ENCODE results near the gene EPHA3.

Gene EPHA3

GRCh38 chr3:89227634-89228033, 120.2 kb downstream of the EPHA3 start:
- Histone ChIP-seq H3K4me1 (ENCODE audit: control insufficient read depth, insufficient read depth, low read length) (peaks cover 29% of the 10 kb centered on the region), H3K9me3 (ENCODE audit: control insufficient read depth, insufficient read depth, low read depth, low read length) (no peaks in the 10 kb centered on the region), H3K27ac (ENCODE audit: extremely low read depth, low read depth, low read length) (no peak overlapping the region; the same call in 1 of the 2 replicates), H3K36me3 (ENCODE audit: control insufficient read depth in 2 of 2, insufficient read depth in 1 of 2, low read length in 2 of 2) (no peaks in the 10 kb centered on the region), H3K4me3 (ENCODE audit: low read depth, low read length) (no peak overlapping the region)
- CTCF ChIA-PET: no interaction called here
- POLR2A ChIA-PET: no interaction called here
- no peak for TF ChIP-seq ZNF311 (tag by site-specific recombination; IDR thresholded peaks at IDR 0.05; ENCODE audit: borderline replicate concordance)
- TF ChIP-seq ZNF623 (tag by site-specific recombination; IDR thresholded peaks at IDR 0.05): no peak
- no peak for TF ChIP-seq ZNF133 (tag by site-specific recombination; IDR thresholded peaks at IDR 0.05)
- no peak for TF ChIP-seq GFI1B (tag by site-specific recombination; IDR thresholded peaks at IDR 0.05)
- TF ChIP-seq ZNF324 (tag by site-specific recombination; IDR thresholded peaks at IDR 0.05): no peak
- no peak for TF ChIP-seq ZNF596 (tag by site-specific recombination; IDR thresholded peaks at IDR 0.05)
- TF ChIP-seq, protein P1, sequence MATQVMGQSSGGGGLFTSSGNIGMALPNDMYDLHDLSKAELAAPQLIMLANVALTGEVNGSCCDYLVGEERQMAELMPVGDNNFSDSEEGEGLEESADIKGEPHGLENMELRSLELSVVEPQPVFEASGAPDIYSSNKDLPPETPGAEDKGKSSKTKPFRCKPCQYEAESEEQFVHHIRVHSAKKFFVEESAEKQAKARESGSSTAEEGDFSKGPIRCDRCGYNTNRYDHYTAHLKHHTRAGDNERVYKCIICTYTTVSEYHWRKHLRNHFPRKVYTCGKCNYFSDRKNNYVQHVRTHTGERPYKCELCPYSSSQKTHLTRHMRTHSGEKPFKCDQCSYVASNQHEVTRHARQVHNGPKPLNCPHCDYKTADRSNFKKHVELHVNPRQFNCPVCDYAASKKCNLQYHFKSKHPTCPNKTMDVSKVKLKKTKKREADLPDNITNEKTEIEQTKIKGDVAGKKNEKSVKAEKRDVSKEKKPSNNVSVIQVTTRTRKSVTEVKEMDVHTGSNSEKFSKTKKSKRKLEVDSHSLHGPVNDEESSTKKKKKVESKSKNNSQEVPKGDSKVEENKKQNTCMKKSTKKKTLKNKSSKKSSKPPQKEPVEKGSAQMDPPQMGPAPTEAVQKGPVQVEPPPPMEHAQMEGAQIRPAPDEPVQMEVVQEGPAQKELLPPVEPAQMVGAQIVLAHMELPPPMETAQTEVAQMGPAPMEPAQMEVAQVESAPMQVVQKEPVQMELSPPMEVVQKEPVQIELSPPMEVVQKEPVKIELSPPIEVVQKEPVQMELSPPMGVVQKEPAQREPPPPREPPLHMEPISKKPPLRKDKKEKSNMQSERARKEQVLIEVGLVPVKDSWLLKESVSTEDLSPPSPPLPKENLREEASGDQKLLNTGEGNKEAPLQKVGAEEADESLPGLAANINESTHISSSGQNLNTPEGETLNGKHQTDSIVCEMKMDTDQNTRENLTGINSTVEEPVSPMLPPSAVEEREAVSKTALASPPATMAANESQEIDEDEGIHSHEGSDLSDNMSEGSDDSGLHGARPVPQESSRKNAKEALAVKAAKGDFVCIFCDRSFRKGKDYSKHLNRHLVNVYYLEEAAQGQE (tag by site-specific recombination; IDR thresholded peaks at IDR 0.05): no peak

DNA sequence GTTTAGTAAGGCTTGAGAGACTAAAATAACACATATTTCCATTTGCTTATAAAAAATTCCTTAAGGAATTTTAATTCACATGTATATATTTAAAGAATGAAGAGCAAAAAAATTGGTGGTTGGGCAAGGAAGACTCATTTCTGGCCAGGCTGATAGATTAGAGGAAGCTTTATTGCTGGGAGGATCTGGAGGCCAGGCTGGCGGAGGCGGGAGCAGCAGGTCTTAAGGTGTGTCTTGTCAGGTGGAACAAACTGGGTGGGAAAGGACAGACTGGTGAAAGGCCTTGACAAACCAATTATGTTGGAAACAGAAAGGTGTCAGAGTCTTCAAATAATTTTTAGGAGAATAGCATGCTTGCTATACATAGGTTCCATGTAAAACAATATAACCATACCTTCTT, 124.7 kb downstream of the EPHA3 start:
- CTCF ChIA-PET: interaction anchor here (0.7 kb wide), 1 partner anchor 16 kb away, joined by 3 read pairs; no protein-coding TSS in a partner anchor
- H3K36me3 ChIP-seq (ENCODE audit: control insufficient read depth in 2 of 2, insufficient read depth in 1 of 2, low read length in 2 of 2): no peaks in the 10 kb centered on the region
- H3K9me3 ChIP-seq (ENCODE audit: control insufficient read depth, insufficient read depth, low read depth, low read length): no peaks in the 10 kb centered on the region
- H3K4me1 ChIP-seq (ENCODE audit: control insufficient read depth, insufficient read depth, low read length): peaks cover 6% of the 10 kb centered on the region
- POLR2A ChIA-PET: no interaction called here
- TF ChIP-seq, protein P2, sequence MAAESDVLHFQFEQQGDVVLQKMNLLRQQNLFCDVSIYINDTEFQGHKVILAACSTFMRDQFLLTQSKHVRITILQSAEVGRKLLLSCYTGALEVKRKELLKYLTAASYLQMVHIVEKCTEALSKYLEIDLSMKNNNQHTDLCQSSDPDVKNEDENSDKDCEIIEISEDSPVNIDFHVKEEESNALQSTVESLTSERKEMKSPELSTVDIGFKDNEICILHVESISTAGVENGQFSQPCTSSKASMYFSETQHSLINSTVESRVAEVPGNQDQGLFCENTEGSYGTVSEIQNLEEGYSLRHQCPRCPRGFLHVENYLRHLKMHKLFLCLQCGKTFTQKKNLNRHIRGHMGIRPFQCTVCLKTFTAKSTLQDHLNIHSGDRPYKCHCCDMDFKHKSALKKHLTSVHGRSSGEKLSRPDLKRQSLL (tag by site-specific recombination; IDR thresholded peaks at IDR 0.05): no peak
- no peak for TF ChIP-seq MZF1 (tag by site-specific recombination; IDR thresholded peaks at IDR 0.05; ENCODE audit: borderline replicate concordance)
- no peak overlapping the region for H3K27ac ChIP-seq (ENCODE audit: extremely low read depth, low read depth, low read length)
- H3K4me3 ChIP-seq (ENCODE audit: low read depth, low read length): no peak overlapping the region

DNA sequence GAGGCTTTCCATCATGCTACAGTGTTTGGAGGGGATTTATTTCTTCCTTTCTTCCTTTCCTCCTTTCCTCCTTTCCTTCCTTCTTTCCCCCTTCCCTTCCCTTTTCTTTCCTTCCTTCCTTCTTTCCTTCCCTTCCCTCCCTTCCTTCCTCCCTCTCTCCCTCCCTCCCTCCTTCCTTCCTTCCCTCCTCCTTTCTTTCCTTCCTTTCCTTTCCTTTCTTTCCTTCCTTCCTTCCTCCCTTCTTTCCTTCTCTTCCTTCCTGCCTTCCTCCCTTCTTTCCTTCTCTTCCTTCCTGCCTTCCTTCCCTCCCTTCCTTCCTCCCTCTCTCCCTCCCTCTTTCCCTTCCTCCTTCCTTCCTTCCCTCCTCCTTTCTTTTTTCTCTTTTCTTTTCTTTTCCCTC, 127.2 kb downstream of the EPHA3 start:
- TF ChIP-seq, protein P3, sequence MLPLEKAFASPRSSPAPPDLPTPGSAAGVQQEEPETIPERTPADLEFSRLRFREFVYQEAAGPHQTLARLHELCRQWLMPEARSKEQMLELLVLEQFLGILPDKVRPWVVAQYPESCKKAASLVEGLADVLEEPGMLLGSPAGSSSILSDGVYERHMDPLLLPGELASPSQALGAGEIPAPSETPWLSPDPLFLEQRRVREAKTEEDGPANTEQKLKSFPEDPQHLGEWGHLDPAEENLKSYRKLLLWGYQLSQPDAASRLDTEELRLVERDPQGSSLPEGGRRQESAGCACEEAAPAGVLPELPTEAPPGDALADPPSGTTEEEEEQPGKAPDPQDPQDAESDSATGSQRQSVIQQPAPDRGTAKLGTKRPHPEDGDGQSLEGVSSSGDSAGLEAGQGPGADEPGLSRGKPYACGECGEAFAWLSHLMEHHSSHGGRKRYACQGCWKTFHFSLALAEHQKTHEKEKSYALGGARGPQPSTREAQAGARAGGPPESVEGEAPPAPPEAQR (tag by site-specific recombination; IDR thresholded peaks at IDR 0.05): 0 out of 2 replicates have a peak, but pooled peaks have one; percentile 19
- TF ChIP-seq, protein P4, sequence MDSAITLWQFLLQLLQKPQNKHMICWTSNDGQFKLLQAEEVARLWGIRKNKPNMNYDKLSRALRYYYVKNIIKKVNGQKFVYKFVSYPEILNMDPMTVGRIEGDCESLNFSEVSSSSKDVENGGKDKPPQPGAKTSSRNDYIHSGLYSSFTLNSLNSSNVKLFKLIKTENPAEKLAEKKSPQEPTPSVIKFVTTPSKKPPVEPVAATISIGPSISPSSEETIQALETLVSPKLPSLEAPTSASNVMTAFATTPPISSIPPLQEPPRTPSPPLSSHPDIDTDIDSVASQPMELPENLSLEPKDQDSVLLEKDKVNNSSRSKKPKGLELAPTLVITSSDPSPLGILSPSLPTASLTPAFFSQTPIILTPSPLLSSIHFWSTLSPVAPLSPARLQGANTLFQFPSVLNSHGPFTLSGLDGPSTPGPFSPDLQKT (IDR thresholded peaks at IDR 0.05; ENCODE audit: borderline replicate concordance, low read depth, low read length): no peak
- TF ChIP-seq ZNF354C (tag by site-specific recombination; IDR thresholded peaks at IDR 0.05; ENCODE audit: borderline replicate concordance, low read depth): no peak
- TF ChIP-seq ZNF558 (tag by site-specific recombination; IDR thresholded peaks at IDR 0.05): no peak
- peak; percentile 74 for TF ChIP-seq PRDM1 (tag by site-specific recombination; IDR thresholded peaks at IDR 0.05)
- no peak for TF ChIP-seq TRIM28 (IDR thresholded peaks at IDR 0.05; ENCODE audit: borderline replicate concordance, low read length)
- peak; percentile 97 for TF ChIP-seq ZNF366 (tag by site-specific recombination; conservative IDR thresholded peaks at IDR 0.05)
- no peak for TF ChIP-seq ZNF658 (tag by site-specific recombination; IDR thresholded peaks at IDR 0.05)
- no peak for TF ChIP-seq ZNF561 (tag by site-specific recombination; IDR thresholded peaks at IDR 0.05; ENCODE audit: borderline replicate concordance)
- no peak for TF ChIP-seq ZNF37A (tag by site-specific recombination; IDR thresholded peaks at IDR 0.05)
- no peak for TF ChIP-seq ZNF19 (tag by site-specific recombination; IDR thresholded peaks at IDR 0.05; ENCODE audit: low read depth)
- POLR2A ChIA-PET: no interaction called here

More for the DNA sequence above, 127.2 kb downstream of the EPHA3 start:
- Histone ChIP-seq H3K36me3 (ENCODE audit: control insufficient read depth in 2 of 2, insufficient read depth in 1 of 2, low read length in 2 of 2) (no peaks in the 10 kb centered on the region), H3K4me1 (ENCODE audit: control insufficient read depth, insufficient read depth, low read length) (no peaks in the 10 kb centered on the region; the same call in 1 of the 2 replicates), H3K9me3 (ENCODE audit: control insufficient read depth, insufficient read depth, low read depth, low read length) (no peaks in the 10 kb centered on the region), H3K4me3 (ENCODE audit: low read depth, low read length) (no peak overlapping the region), H3K27ac (ENCODE audit: extremely low read depth, low read depth, low read length) (no peak overlapping the region)
- CTCF ChIA-PET: no interaction called here
